Measurements from ENCODE around the gene DENND4B.

- no peak for TF ChIP-seq POLR2A (IDR thresholded peaks at IDR 0.05)
- no peak for TF ChIP-seq CTCF (IDR thresholded peaks at IDR 0.05)
Measured at GRCh38 chr1:153942766-153943549, 3.6 kb downstream of the DENND4B start.

All from adrenal gland (tissue), 5 donors.